Peyer's patch (tissue), 4 donors: ENCODE measurements around the gene ADAM12. TPM values are rescaled to one million over a fixed set of nuclear protein-coding genes. Genes with fewer than 3 reads are reported as not detected.

ENCODE experiments used
- DNase-seq, 3 donors: peaks; one replicate each; pipeline ENCODE4 v3.0.0-alpha.2; 2017 to 2019
- H3K27ac ChIP-seq, 4 donors: fragments of 200-600 bp; sonication (generic); one replicate each; pipeline ENCODE4 v1.5.1; 2016 to 2019
- H3K27me3 ChIP-seq, 2 donors: fragments of 200-600 bp; sonication (generic); one replicate each; pipeline ENCODE4 v1.5.1; 2019
- H3K36me3 ChIP-seq, 3 donors: fragments of 200-600 bp; sonication (generic); one replicate each; pipeline ENCODE4 v1.5.1; 2016 to 2019
- H3K4me1 ChIP-seq, 4 donors: fragments of 200-600 bp; sonication (generic); one replicate each; pipeline ENCODE4 v1.5.1; 2016 to 2019
- H3K4me3 ChIP-seq, 4 donors: fragments of 200-600 bp; sonication (generic); 1 replicate in 3 of 4; 2 replicates in 1 of 4; pipeline ENCODE4 v1.5.1; 2016 to 2019; ENCODE audit warnings: mild to moderate bottlenecking in 1 of 4
- H3K9me3 ChIP-seq, 4 donors: fragments of 200-600 bp; sonication (generic); one replicate each; pipeline ENCODE4 v1.5.1; 2016 to 2019; ENCODE audit warnings: mild to moderate bottlenecking in 1 of 4
- POLR2A ChIP-seq, 2 donors: fragments of 450-650 bp; IDR thresholded peaks; one replicate each; pipeline ENCODE4 v1.5.1; 2017; ENCODE audit warnings: antibody characterized with exemption in 2 of 2, mild to moderate bottlenecking in 2 of 2, moderate library complexity in 2 of 2
- total RNA-seq, 4 donors: library from RNA; depleted of rRNA; stranded (reverse); fragments of >200 nt; gene quantifications; one replicate each; pipeline ENCODE4 v1.1.0, GENCODE V29; 2016
- TF ChIP-seq, protein P1 (sequence below), 6 experiments: fragments of 450-650 bp in 4 of 6; fragments of 200-600 bp in 2 of 6; sonication (generic) in 1 of 6; IDR thresholded peaks; one replicate each; pipeline ENCODE4 v1.5.1; 2017 to 2019; ENCODE audit warnings: antibody characterized with exemption in 6 of 6, mild to moderate bottlenecking in 3 of 6, moderate library complexity in 1 of 6

ADAM12 gene, protein sequence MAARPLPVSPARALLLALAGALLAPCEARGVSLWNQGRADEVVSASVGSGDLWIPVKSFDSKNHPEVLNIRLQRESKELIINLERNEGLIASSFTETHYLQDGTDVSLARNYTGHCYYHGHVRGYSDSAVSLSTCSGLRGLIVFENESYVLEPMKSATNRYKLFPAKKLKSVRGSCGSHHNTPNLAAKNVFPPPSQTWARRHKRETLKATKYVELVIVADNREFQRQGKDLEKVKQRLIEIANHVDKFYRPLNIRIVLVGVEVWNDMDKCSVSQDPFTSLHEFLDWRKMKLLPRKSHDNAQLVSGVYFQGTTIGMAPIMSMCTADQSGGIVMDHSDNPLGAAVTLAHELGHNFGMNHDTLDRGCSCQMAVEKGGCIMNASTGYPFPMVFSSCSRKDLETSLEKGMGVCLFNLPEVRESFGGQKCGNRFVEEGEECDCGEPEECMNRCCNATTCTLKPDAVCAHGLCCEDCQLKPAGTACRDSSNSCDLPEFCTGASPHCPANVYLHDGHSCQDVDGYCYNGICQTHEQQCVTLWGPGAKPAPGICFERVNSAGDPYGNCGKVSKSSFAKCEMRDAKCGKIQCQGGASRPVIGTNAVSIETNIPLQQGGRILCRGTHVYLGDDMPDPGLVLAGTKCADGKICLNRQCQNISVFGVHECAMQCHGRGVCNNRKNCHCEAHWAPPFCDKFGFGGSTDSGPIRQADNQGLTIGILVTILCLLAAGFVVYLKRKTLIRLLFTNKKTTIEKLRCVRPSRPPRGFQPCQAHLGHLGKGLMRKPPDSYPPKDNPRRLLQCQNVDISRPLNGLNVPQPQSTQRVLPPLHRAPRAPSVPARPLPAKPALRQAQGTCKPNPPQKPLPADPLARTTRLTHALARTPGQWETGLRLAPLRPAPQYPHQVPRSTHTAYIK
- 1 to 10 TPM in 2 of 4 donors, under 1 TPM in 2; 0.13 to 2.5 (median 0.66) TPM for total RNA-seq

DNA sequence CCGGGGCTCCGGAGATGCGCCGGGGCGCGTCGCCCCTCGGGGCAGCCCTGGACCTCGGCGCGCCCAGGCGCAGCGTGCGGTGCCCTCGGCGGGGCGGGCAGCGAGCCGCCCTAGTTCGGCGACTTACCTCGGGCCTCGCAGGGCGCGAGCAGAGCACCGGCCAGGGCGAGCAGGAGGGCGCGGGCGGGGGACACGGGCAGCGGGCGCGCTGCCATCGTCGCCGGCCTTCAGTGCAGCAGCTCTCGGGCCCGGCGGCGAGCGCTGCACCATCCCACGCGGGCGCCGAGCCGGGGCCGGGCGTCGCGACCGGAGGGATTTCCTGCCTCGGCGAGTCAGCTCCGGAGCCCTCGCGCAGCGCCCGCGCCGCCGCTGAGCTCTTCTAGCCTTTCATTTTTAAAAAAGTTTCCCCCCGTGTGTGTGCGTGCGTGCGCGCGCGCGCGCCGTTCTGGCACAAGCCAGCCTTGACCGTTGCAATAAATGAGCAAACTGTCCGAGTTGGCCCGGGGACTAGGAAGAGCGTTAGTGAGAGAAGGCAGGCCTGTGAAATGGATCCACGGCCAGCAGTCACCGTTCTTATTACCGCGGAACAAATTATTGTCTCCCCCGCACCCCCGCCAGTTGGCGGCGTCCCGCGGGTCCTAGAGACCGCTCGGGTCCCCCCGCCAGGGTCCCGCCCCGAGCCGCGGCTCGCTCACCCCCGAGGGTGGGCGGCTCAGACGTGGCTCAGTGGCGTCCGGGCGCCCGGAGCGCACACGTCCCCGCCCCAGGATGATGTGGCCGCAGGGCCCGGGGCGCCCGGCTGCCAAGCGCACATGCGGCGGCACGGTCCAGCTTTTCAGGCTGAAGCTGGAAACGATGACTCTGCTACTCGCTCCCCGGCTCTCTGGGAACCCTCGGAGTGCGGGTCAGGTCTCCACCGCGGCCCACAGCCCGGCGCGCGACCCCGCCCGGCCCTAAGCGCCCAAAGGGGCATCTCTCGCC, at the start of gene ADAM12:
Gene ADAM12, minus strand, starts transcription at position 547 of the 981 bp plus-strand sequence. Its CDS starts 332 bp downstream, at position 215.
- peak within 1 kb of the TSS; percentile 17 to 51 (median 39) for H3K4me3 ChIP-seq
- DNase-seq, result no peak
- no peak for TF ChIP-seq POLR2A (IDR thresholded peaks at IDR 0.05)
- TF ChIP-seq, protein P1, sequence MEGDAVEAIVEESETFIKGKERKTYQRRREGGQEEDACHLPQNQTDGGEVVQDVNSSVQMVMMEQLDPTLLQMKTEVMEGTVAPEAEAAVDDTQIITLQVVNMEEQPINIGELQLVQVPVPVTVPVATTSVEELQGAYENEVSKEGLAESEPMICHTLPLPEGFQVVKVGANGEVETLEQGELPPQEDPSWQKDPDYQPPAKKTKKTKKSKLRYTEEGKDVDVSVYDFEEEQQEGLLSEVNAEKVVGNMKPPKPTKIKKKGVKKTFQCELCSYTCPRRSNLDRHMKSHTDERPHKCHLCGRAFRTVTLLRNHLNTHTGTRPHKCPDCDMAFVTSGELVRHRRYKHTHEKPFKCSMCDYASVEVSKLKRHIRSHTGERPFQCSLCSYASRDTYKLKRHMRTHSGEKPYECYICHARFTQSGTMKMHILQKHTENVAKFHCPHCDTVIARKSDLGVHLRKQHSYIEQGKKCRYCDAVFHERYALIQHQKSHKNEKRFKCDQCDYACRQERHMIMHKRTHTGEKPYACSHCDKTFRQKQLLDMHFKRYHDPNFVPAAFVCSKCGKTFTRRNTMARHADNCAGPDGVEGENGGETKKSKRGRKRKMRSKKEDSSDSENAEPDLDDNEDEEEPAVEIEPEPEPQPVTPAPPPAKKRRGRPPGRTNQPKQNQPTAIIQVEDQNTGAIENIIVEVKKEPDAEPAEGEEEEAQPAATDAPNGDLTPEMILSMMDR (IDR thresholded peaks at IDR 0.05), result no peak
- H3K36me3 ChIP-seq, result no peaks in the 10 kb centered on the region
- H3K27ac ChIP-seq, result peak within 1 kb of the TSS in 1 of 4 donors; percentile 10
- peaks cover 0 to 17% (median 0%) of the 10 kb centered on the region in 4 donors for H3K4me1 ChIP-seq
- peaks cover 0 to 4% (median 0%) of the 10 kb centered on the region in 4 donors for H3K9me3 ChIP-seq
- H3K27me3 ChIP-seq, result no peaks in the 10 kb centered on the region

DNA sequence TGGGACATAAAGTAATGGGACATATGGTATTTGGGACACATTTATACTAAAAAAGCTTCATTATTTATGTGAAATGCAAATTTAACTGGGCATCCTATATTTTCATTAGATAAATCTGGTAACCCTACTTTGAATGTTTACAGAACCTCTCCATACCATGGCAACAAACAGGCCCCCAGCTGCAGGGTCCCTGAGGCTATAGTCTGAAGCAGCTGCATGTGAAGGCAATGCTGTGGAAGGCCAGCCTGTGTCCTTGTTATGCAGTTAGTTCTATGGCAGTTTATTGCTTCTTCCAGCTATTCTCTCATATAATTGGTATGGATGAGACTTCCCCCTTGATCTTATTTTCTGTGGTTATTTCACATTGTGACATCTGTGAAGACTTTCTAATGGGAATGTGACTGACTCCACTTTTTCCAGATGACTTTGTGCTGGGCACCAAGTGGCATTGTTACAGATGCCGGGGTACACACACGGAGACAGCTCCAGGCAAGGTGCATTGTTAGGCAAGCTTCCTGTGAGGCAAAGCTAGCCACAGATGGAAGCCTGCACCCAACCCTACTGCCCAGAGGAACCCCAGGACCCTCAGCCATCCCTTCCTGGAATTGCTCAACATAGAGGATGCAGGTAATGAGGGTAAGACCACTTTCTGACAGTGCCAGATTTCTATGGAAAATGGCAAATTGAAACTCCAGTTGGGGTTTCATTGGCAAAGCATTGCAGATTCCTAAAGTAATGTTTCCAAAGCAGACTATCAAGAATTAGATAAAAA, 49.5 kb upstream of the ADAM12 start:
- TF ChIP-seq POLR2A (IDR thresholded peaks at IDR 0.05), result no peak
- TF ChIP-seq, protein P1 (IDR thresholded peaks at IDR 0.05), result no peak
- Histone ChIP-seq H3K9me3 (no peaks in the 10 kb centered on the region), H3K4me1 (no peaks in the 10 kb centered on the region), H3K4me3 (no peak overlapping the region), H3K27me3 (no peaks in the 10 kb centered on the region), H3K36me3 (no peaks in the 10 kb centered on the region), H3K27ac (no peak overlapping the region)
- no peak for DNase-seq

DNA sequence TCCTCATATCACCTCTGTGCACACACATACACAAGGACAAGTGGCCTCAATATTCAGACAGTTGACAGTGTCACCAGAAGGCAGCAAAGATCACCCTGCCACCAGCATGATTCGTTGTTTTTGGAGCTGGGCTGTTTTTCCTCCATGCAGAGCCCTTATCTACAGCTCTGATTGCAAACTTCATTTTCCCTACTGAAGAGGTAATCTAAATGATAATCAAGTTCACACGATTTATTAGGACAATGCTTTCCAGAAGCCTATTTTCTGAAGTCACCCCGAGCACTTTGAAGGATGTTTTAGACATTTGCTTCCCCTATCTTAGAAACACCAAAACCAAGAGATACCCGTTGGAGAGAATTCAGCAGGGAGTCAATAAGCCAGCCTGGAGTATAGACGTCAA, 46.0 kb upstream of the ADAM12 start:
- Histone ChIP-seq H3K4me3 (no peak overlapping the region), H3K27me3 (no peaks in the 10 kb centered on the region), H3K9me3 (no peaks in the 10 kb centered on the region), H3K27ac (no peak overlapping the region), H3K4me1 (no peaks in the 10 kb centered on the region), H3K36me3 (no peaks in the 10 kb centered on the region)
- TF ChIP-seq, protein P1 (IDR thresholded peaks at IDR 0.05), result no peak
- TF ChIP-seq POLR2A (IDR thresholded peaks at IDR 0.05), result no peak
- DNase-seq, result no peak

DNA sequence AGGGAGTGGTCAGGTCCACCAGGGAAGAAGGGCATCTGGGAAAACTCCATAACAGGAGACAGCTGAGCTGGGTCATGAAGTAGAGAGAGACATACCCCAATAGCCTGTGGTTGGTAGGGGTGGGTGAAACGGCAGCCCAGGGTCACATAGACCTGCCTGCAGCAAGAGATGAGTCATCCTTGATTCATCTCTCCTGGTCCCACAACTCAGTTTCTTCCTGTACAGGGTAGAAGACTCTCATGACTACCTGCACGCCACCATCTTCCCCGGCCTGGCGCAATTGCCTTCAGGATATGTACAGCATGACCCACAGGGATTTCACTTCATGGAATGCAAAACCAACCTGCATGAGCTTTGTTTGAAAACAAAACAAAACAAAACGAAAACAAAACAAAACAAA, 45.1 kb upstream of the ADAM12 start:
- DNase-seq, result no peak
- TF ChIP-seq, protein P1 (IDR thresholded peaks at IDR 0.05), result no peak
- TF ChIP-seq POLR2A (IDR thresholded peaks at IDR 0.05), result no peak
- Histone ChIP-seq H3K4me3 (no peak overlapping the region), H3K27me3 (no peaks in the 10 kb centered on the region), H3K36me3 (no peaks in the 10 kb centered on the region), H3K27ac (no peak overlapping the region), H3K4me1 (no peaks in the 10 kb centered on the region), H3K9me3 (no peaks in the 10 kb centered on the region)
